Effector memory CD4-positive, alpha-beta T cell (primary cell): ENCODE results near the gene DNTT.

Experiments used
- DNase-seq, 3 donors: peaks; one replicate each; pipeline ENCODE4 v3.0.0-alpha.2; 2020
- H3K27ac ChIP-seq: 2 replicates; pipeline ENCODE4 v1.7.0; 2013; ENCODE audit warnings: mild to moderate bottlenecking, low read length, moderate library complexity; ENCODE audit not compliant: insufficient read depth, poor library complexity, severe bottlenecking
- H3K27me3 ChIP-seq: replicated peaks from 2 replicates; pipeline ENCODE4 v1.7.0; 2013; ENCODE audit warnings: mild to moderate bottlenecking, low read length; ENCODE audit not compliant: insufficient read depth, control insufficient read depth, poor library complexity, severe bottlenecking
- H3K36me3 ChIP-seq: 2 replicates; pipeline ENCODE4 v1.7.0; 2013; ENCODE audit warnings: mild to moderate bottlenecking, low read length, moderate library complexity; ENCODE audit not compliant: control insufficient read depth, insufficient read depth
- H3K4me1 ChIP-seq: 2 replicates; pipeline ENCODE4 v1.7.0; 2013; ENCODE audit warnings: low read length, mild to moderate bottlenecking; ENCODE audit not compliant: control insufficient read depth, insufficient read depth, poor library complexity, severe bottlenecking
- H3K4me3 ChIP-seq: 2 replicates; pipeline ENCODE4 v1.7.0; 2013; ENCODE audit warnings: low read length, low read depth, mild to moderate bottlenecking; ENCODE audit not compliant: insufficient read depth, poor library complexity, severe bottlenecking
- H3K9me3 ChIP-seq: 2 replicates; pipeline ENCODE4 v1.7.0; 2013; ENCODE audit warnings: mild to moderate bottlenecking, low read length, moderate library complexity; ENCODE audit not compliant: control insufficient read depth
- total RNA-seq, 3 donors: gene quantifications; one replicate each; lab custom pipeline; 2026; lab: John Stamatoyannopoulos, UW

Gene DNTT
- total RNA-seq = 0 reads per million in 3 donors

DNA sequence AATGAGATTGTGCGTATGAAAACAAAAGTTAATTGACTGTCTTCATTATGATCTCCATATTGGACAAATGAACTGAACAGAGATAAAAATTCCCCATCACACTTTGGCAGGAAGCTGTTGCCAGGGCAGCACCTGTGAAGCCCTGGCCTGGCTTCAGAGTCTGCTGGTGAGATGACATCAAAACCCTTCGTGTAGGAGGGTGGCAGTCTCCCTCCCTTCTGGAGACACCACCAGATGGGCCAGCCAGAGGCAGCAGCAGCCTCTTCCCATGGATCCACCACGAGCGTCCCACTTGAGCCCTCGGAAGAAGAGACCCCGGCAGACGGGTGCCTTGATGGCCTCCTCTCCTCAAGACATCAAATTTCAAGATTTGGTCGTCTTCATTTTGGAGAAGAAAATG is at the start of gene DNTT:
Gene DNTT (plus strand): TSS at position 205 of the 400 bp plus-strand sequence. CDS start 64 bp downstream, at position 269.
- no peaks in the 10 kb centered on the region for H3K4me1 ChIP-seq
- H3K4me3 ChIP-seq = no peak within 1 kb of the TSS
- no peak within 1 kb of the TSS for H3K27ac ChIP-seq
- no peaks in the 10 kb centered on the region for H3K36me3 ChIP-seq
- DNase-seq = no peak
- no peaks in the 10 kb centered on the region for H3K9me3 ChIP-seq
- H3K27me3 ChIP-seq = no peaks in the 10 kb centered on the region

DNA sequence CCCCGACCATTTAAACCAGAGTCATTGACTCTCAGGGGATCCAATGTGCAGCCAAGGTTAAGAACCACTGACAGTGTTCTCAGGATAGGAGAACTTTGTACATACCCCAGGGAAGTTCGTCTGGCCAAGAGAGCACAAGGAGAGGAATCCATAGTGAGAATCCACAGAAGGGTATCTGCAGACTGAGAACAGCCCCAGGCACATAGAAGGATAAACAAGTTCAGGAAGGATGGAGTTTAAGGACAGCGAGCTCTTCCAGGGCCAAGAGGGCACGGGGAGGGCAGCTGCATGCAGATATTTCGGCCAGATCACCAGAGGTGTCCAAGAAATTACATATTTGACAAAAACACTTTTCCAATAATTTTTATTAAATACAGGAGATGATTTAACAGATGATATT is 49.3 kb upstream of the DNTT start:
- no peak overlapping the region for H3K4me3 ChIP-seq
- H3K36me3 ChIP-seq = no peaks in the 10 kb centered on the region
- H3K27ac ChIP-seq = no peak overlapping the region
- H3K9me3 ChIP-seq = no peaks in the 10 kb centered on the region
- no peaks in the 10 kb centered on the region for H3K4me1 ChIP-seq
- H3K27me3 ChIP-seq = no peaks in the 10 kb centered on the region
- DNase-seq = no peak

DNA sequence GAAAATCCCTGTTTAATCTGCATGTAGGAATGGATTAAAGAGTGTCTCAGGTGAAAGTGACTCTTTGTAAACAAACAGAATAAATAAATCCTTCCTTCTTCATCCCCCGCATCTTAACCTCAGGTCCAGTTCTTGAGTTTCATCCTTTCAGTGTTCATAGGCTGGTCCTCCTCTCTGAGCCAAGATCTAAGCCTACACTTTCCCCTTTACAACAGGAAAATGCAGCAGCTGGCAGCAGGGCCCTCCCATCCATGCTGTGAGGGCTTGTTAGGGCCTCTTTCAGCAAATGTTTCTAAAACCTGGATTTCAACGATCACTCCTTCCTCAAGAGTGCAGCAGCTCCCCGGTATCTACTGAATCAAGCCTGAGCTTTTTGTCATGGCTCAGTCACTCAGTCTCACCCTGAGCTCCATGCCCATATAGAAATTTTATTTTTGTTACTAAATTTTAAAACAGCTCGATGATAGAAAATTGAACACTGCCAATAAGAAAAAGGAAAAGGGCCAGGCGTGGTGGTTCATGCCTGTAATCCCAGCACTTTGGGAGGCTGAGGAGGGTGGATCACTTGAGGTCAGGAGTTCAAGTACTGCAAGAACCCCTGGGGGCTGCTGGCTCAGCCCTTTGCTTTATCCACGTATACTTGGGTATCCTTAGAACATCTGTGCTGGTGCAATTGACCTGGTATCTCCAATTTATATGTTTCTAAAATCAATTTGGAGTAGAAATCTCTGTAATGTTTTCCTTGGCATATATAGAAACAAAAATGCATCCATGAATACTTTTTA is 48.5 kb upstream of the DNTT start:
- H3K27ac ChIP-seq = no peak overlapping the region

DNA sequence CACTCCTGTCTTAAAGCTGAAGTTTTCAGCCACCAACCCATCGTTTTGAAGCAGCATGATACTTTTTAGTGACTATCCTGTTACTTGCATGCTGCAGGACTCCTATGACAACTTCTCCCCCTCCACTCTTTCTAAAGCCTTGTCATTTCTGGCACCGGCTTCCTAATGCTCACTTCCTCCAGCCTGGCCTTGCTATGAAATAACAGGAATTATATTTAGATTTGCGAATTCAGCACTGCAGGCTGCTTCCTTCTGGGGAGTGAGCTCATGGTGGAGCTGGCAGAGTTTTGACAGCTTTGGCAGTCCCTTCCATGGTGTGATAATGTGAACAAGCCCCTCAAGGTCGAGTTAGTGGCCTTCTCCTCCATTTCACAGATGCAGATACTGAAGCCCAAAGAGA is 46.3 kb upstream of the DNTT start:
- Histone ChIP-seq H3K9me3 (no peaks in the 10 kb centered on the region), H3K36me3 (no peaks in the 10 kb centered on the region), H3K4me1 (no peaks in the 10 kb centered on the region), H3K27ac (no peak overlapping the region), H3K4me3 (no peak overlapping the region), H3K27me3 (no peaks in the 10 kb centered on the region)
- DNase-seq = no peak

More for the DNA sequence above, 48.5 kb upstream of the DNTT start:
- Histone ChIP-seq H3K27me3 (no peaks in the 10 kb centered on the region), H3K4me3 (no peak overlapping the region), H3K4me1 (no peaks in the 10 kb centered on the region), H3K36me3 (no peaks in the 10 kb centered on the region), H3K9me3 (no peaks in the 10 kb centered on the region)
- no peak for DNase-seq

DNA sequence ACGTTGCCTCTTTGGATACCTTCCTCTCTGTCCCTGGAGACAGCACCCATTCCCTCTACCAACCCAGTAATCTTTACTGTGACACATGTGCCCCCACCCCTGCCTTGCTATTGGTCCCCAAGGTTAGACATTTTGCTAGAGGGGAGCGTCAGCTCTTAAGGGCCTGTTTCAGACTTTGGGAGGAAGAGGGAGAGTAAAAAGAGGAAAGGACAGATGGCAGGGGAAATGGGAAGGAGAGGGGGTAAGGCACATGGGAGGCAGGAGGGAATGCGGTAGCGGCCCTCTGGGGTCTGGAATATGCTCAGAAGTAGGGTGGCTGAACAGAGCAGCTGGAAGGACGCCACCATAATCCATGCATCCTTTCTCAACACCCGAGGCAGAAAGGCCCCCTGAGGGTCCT is 45.1 kb upstream of the DNTT start:
- Histone ChIP-seq H3K4me1 (no peaks in the 10 kb centered on the region), H3K9me3 (no peaks in the 10 kb centered on the region), H3K27me3 (no peaks in the 10 kb centered on the region), H3K27ac (no peak overlapping the region), H3K4me3 (no peak overlapping the region), H3K36me3 (no peaks in the 10 kb centered on the region)
- DNase-seq = no peak

DNA sequence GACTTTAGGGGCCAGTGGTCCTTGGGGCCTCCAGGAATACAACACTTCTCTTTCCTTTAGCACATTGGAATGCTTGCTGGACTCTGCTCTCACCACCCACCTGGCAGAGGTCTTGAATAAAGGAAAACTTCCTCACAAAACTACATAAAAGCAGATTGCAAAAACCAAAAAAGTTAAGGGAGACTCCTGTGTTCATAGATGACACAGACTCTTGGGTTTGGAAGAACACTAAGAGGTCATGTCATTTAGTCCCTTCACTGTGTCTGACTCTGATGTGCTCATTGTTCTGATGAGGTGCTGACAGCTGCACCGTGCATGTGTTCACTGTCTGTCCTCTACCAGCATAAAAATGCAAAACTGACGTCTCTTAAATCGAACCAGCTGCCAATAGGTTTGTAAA is 44.2 kb upstream of the DNTT start:
- Histone ChIP-seq H3K36me3 (no peaks in the 10 kb centered on the region), H3K27me3 (no peaks in the 10 kb centered on the region), H3K27ac (no peak overlapping the region), H3K4me3 (no peak overlapping the region), H3K4me1 (no peaks in the 10 kb centered on the region), H3K9me3 (no peaks in the 10 kb centered on the region)
- DNase-seq = no peak

DNA sequence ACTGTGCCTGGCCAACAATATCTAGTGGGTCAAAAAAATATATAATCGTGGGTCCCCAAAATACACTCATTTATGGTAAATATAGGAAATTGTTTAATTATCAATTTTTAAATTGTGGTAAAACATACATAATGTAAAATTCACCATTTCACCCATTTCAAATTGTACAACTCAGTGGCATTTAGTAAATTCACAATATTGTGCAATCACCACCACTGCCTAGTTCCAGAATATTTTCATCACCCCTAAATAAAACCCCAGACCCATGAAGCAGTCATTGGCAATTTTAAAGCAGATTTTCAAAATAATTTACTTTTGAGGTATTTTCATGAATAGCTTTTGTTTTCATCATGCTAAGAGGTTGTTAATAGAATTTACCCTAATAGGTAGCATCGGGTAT is 43.1 kb upstream of the DNTT start:
- no peaks in the 10 kb centered on the region for H3K36me3 ChIP-seq
- H3K27ac ChIP-seq = no peak overlapping the region
- H3K4me3 ChIP-seq = no peak overlapping the region
- DNase-seq = no peak
- H3K9me3 ChIP-seq = no peaks in the 10 kb centered on the region
- no peaks in the 10 kb centered on the region for H3K27me3 ChIP-seq
- H3K4me1 ChIP-seq = no peaks in the 10 kb centered on the region

DNA sequence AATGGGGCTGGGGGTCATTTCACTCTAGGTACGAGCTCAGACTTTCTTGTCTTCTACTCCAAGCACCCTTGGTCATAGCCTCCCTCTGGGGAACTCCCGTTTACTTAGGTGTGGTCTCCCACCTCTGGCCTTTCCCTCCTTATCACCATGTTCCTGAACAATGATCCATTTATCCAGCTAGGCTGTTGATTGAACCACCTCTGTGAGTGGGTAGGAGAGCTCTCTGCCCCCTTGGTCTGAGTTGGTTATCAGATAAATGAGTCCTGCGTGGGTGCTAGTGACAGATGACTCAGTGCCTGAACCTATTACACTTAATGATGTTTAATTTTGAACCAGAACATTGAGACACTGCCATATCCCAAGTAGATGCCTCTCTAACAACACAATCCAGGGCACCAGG is 42.3 kb upstream of the DNTT start:
- no peak overlapping the region for H3K4me3 ChIP-seq
- H3K4me1 ChIP-seq = no peaks in the 10 kb centered on the region
- no peak overlapping the region for H3K27ac ChIP-seq
- no peaks in the 10 kb centered on the region for H3K27me3 ChIP-seq
- H3K9me3 ChIP-seq = no peaks in the 10 kb centered on the region
- no peak for DNase-seq
- H3K36me3 ChIP-seq = no peaks in the 10 kb centered on the region

DNA sequence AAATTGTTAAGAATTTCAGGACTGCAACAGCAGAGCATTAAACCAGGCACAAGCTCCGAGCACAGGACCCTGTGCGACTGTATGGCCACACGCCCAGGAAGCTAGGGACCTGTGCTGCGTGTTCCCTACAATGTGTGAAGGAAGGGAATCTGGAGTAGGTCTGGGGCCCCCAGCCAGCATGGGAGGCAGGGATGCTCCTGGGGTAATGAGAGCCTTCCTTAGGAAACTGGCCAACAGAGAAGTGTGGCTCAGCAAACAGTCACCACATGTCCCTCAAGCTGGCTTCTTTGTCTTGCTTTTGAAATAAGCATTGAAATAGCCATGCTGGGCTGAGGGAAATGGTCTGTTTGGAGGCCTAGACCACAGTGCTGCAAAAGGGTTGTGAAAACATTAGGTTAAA is 41.1 kb upstream of the DNTT start:
- H3K36me3 ChIP-seq = no peaks in the 10 kb centered on the region
- H3K27me3 ChIP-seq = no peaks in the 10 kb centered on the region
- H3K4me1 ChIP-seq = no peaks in the 10 kb centered on the region
- DNase-seq = no peak
- no peaks in the 10 kb centered on the region for H3K9me3 ChIP-seq
- H3K4me3 ChIP-seq = no peak overlapping the region
- no peak overlapping the region for H3K27ac ChIP-seq

DNA sequence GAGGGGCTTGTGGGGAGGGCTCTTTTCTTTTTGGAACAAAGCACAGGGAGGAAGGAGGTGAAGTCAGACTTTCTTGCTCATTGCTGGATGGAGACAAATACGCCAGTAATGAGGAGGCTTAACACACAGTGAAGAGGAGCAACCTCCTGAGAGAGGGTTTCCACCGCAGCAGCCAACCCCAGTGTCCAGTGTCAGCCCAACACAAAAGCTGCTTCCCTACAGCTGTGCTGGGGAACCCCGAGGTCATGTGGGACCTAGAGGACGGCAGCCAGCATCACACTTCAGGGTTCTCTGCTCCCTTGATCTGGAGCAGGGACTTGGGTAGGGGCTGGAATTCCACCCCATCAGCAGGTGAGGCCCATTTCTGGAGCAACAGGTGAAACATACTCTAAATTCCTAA is 40.6 kb upstream of the DNTT start:
- no peaks in the 10 kb centered on the region for H3K27me3 ChIP-seq
- no peak overlapping the region for H3K27ac ChIP-seq
- no peak for DNase-seq
- H3K9me3 ChIP-seq = no peaks in the 10 kb centered on the region
- no peaks in the 10 kb centered on the region for H3K36me3 ChIP-seq
- no peaks in the 10 kb centered on the region for H3K4me1 ChIP-seq
- no peak overlapping the region for H3K4me3 ChIP-seq
